ENCODE measurements around the gene MEGF11. TPM values are rescaled to one million over a fixed set of nuclear protein-coding genes. Genes with fewer than 3 reads are reported as not detected.

The MEGF11 gene
- total and polyA plus RNA-seq, 8 donors = 0.05 to 0.92 (median 0.14) TPM; not detected in 4

DNA sequence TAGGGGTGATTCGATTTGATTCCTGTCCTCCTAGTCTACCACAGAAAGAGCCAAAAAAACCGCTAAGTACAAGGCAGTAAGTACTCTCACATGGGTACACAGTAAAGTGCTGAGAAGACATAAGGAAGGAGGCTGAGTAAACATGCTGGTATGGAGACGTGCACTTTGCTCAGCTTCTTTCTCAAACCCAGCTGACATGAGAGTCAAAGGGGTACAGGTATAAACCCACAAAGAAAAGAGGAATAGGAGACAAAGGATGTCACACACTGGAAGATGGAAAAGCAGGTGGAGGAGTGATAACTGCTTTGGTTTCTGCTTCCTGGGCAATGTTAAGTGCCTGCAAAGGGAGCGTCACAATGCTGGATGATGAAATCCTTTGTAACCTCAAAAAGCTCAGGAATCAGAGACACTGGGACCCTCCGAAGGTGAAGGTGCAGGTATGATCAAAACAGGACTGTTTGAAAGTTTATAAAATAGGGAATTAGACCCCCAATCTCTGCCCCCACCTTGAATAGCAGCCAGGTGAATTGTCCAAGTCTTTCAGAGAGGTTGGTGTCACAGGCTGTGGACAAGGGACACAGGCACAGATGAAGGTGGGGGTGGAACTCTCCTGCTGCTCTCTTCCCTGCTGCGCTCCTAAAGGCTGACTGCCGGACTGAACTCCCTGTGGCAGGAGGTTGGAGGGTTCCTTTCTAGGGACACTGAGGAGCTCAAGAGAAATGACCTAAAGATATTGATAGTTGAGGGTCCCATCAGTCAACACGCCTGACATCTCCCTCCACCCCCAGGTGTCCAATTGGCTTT is 282.4 kb downstream of the MEGF11 start:
- peaks cover 0 to 74% (median 12%) of the 10 kb centered on the region in 3 donors for H3K27me3 ChIP-seq
- H3K27ac ChIP-seq = no peak overlapping the region
- no peak for DNase-seq
- TF ChIP-seq POLR2AphosphoS5 (IDR thresholded peaks at IDR 0.05) (no peak), EP300 (IDR thresholded peaks at IDR 0.05) (no peak), POLR2A (IDR thresholded peaks at IDR 0.05) (no peak)
- TF ChIP-seq, protein P1, sequence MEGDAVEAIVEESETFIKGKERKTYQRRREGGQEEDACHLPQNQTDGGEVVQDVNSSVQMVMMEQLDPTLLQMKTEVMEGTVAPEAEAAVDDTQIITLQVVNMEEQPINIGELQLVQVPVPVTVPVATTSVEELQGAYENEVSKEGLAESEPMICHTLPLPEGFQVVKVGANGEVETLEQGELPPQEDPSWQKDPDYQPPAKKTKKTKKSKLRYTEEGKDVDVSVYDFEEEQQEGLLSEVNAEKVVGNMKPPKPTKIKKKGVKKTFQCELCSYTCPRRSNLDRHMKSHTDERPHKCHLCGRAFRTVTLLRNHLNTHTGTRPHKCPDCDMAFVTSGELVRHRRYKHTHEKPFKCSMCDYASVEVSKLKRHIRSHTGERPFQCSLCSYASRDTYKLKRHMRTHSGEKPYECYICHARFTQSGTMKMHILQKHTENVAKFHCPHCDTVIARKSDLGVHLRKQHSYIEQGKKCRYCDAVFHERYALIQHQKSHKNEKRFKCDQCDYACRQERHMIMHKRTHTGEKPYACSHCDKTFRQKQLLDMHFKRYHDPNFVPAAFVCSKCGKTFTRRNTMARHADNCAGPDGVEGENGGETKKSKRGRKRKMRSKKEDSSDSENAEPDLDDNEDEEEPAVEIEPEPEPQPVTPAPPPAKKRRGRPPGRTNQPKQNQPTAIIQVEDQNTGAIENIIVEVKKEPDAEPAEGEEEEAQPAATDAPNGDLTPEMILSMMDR (IDR thresholded peaks at IDR 0.05) = no peak
- no peaks in the 10 kb centered on the region for H3K4me1 ChIP-seq
- intact Hi-C loops (cut with DNase I; ENCODE audit: low total_unique reads) = no loop called here
- WGBS, 5 donors = 53 to 67% (median 55%) methylated on average over 8 of the region's 8 CpGs
- no peaks in the 10 kb centered on the region for H3K9me3 ChIP-seq
- no peaks in the 10 kb centered on the region for H3K36me3 ChIP-seq
- no peak overlapping the region for H3K4me3 ChIP-seq

DNA sequence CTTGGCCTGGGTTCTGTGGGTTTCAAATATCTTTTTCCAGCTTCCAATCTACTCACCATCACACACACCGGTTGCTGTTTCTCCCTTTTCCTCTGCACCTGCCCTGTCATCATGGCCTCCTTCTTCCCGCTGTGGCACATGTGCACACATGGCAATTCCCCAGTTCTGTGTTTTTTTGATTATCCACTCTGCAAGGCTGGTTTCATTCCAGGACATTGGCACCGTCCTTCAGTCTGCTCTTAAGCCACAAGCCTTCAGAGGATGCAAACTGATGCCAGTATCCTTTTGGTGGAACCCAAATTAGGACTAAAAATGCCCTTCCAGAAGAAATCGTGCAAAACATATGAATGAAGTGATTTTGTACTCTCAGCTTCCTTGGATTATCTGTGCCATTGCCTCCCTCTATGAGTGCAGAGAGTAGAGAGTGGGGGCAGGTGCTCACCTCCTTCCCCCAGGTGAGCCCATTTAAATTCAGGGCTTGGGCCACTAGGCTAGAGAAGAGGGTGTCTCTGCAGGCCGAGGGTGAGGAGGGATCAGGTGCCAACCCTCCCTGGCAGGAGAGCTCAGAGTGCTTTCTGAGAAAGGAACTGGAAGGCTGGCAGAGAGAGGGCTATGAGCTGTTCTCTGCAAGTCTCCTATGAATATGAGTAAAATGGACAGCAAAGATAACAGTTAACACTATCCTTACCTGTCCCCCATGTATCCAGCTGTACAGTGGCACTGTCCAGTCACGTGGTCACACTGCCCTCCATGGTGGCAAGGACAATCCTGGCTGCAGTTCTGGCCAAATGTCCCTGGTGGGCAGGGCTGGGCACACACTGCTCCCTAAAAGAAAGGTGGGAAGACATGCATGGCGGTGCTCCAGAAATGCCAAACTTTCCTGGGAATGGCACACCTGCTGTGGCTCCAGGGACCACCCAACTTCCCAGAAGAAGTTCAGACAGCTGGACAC is 283.4 kb downstream of the MEGF11 start:
- H3K36me3 ChIP-seq = no peaks in the 10 kb centered on the region
- no peaks in the 10 kb centered on the region for H3K4me1 ChIP-seq
- H3K27me3 ChIP-seq = peaks cover 0 to 73% (median 13%) of the 10 kb centered on the region in 3 donors
- intact Hi-C loops (cut with DNase I; ENCODE audit: low total_unique reads) = no loop called here
- no peak overlapping the region for H3K27ac ChIP-seq
- 69 to 76% (median 73%) methylated on average over 7 of the region's 7 CpGs for WGBS, 5 donors
- DNase-seq = no peak
- no peaks in the 10 kb centered on the region for H3K9me3 ChIP-seq
- TF ChIP-seq POLR2A (IDR thresholded peaks at IDR 0.05) = no peak
- TF ChIP-seq, protein P1 (IDR thresholded peaks at IDR 0.05) = no peak
- TF ChIP-seq POLR2AphosphoS5 (IDR thresholded peaks at IDR 0.05) = no peak
- TF ChIP-seq EP300 (IDR thresholded peaks at IDR 0.05) = no peak
- no peak overlapping the region for H3K4me3 ChIP-seq

DNA sequence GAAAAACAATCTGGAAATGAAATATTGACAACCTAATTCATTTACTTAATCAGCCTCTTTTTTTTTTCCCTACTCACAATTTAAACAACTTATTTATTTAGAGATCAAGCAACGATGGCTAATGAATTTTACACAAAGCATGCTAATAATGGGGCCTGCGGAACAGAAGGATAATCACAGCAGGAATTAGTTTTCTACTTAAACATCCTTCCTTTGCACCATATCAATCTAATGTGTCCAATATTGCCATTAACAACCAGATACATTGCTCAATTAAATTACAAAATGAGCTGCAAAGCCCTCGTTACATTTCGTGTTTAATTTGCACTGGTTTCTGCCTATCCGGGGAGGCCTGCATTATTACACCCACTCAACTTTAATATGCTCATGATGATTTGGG is 285.0 kb downstream of the MEGF11 start:
- Histone ChIP-seq H3K27me3 (peaks cover 0 to 74% (median 20%) of the 10 kb centered on the region in 3 donors), H3K4me3 (no peak overlapping the region), H3K9me3 (no peaks in the 10 kb centered on the region), H3K36me3 (no peaks in the 10 kb centered on the region), H3K4me1 (no peaks in the 10 kb centered on the region), H3K27ac (no peak overlapping the region)
- DNase-seq = no peak
- 78 to 86% (median 82%) methylated on average over 5 of the region's 5 CpGs for WGBS, 5 donors
- intact Hi-C loops (cut with DNase I; ENCODE audit: low total_unique reads) = no loop called here
- TF ChIP-seq POLR2AphosphoS5 (IDR thresholded peaks at IDR 0.05) (no peak), POLR2A (IDR thresholded peaks at IDR 0.05) (no peak), EP300 (IDR thresholded peaks at IDR 0.05) (no peak)
- TF ChIP-seq, protein P1 (IDR thresholded peaks at IDR 0.05) = no peak

DNA sequence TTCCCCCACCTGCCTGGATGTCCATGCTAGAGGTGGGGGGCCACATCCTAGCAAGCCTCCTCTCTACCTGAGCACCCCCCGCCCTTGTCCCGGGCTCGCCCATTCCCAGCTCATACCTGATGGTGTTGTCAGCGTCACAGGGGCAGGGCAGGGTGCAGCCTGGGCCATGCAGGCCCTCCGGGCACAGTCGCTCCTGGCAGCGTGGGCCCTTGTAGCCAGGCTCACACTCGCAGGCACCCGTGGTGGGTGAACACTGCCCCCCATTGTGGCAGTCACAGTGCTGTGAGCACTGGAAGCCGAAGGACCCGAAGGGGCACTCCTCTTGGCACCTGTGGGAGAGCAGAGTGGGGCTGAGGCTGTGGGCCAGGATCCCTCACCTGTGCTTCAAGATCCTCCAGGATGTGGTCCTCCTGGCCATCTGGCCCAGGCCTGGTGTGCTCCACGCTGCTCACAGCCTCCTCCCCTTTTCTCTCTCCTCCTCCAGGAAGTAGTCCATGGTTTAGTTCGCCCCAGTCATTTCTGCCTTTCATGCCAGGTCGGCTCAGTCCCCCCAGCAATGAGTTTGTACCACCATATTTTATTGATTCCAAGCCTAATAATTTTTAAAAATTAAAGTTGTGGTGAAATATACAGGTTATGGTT is 288.6 kb downstream of the MEGF11 start:
- no peak overlapping the region for H3K27ac ChIP-seq
- H3K36me3 ChIP-seq = no peaks in the 10 kb centered on the region
- peaks cover 0 to 86% (median 15%) of the 10 kb centered on the region in 3 donors for H3K27me3 ChIP-seq
- TF ChIP-seq, protein P1 (IDR thresholded peaks at IDR 0.05) = no peak
- TF ChIP-seq EP300 (IDR thresholded peaks at IDR 0.05) = no peak
- TF ChIP-seq POLR2AphosphoS5 (IDR thresholded peaks at IDR 0.05) = no peak
- TF ChIP-seq POLR2A (IDR thresholded peaks at IDR 0.05) = no peak
- no peak overlapping the region for H3K4me3 ChIP-seq
- DNase-seq = no peak
- 75 to 86% (median 84%) methylated on average over 7 to 14 of the region's 14 CpGs for WGBS, 5 donors
- intact Hi-C loops (cut with DNase I; ENCODE audit: low total_unique reads) = no loop called here
- H3K9me3 ChIP-seq = no peaks in the 10 kb centered on the region
- H3K4me1 ChIP-seq = no peaks in the 10 kb centered on the region
